Activated CD8-positive, alpha-beta T cell treated with anti-CD3 and anti-CD28 coated beads for 36 hours (primary cell): ENCODE data around the gene CAMK4. TPM values are rescaled to one million over a fixed set of nuclear protein-coding genes. Genes with fewer than 3 reads are reported as not detected.

ENCODE experiments used
- ATAC-seq: fragments of 200-7000 bp; cut with Tn5 transposase; one replicate; pipeline ENCODE4 v1.10.0; 2021; ENCODE audit warnings: mild to moderate bottlenecking, moderate library complexity
- CTCF ChIA-PET: fragments of 350-600 bp; sonication (Branson Sonifier 250); formaldehyde crosslinking; loops from one replicate; lab custom pipeline; 2021; ENCODE audit warnings: antibody characterized with exemption; lab: Charles Lee
- POLR2A ChIA-PET: fragments of 350-600 bp; sonication (Branson Sonifier 250); formaldehyde crosslinking; loops from one replicate; lab custom pipeline; 2021; ENCODE audit warnings: antibody characterized with exemption; lab: Charles Lee
- DNase-seq: peaks from one replicate; pipeline ENCODE4 v3.0.0-alpha.2; 2020
- H3K27ac Mint-ChIP-seq: one replicate; pipeline ENCODE4 v1.8.0; 2021; ENCODE audit warnings: mild to moderate bottlenecking, mixed read lengths
- H3K27me3 Mint-ChIP-seq: one replicate; pipeline ENCODE4 v1.8.0; 2021; ENCODE audit warnings: mixed read lengths
- H3K36me3 Mint-ChIP-seq: one replicate; pipeline ENCODE4 v1.8.0; 2021; ENCODE audit warnings: low read depth, mixed read lengths
- H3K4me1 Mint-ChIP-seq: one replicate; pipeline ENCODE4 v1.8.0; 2021; ENCODE audit warnings: low read depth, mixed read lengths
- H3K4me3 Mint-ChIP-seq: one replicate; pipeline ENCODE4 v1.8.0; 2021; ENCODE audit warnings: mild to moderate bottlenecking, moderate library complexity, mixed read lengths
- H3K9me3 Mint-ChIP-seq: one replicate; pipeline ENCODE4 v1.8.0; 2021; ENCODE audit warnings: mixed read lengths
- intact Hi-C: fragments of 100-400 bp; cut with micrococcal nuclease; formaldehyde crosslinking; loops from one replicate; pipeline ENCODE4 v1.10.0; 2022
- total RNA-seq, 2 experiments: library from RNA; stranded (reverse); gene quantifications; one replicate each; pipeline ENCODE4 v1.2.3, GENCODE V29; 2021
- TF ChIP-seq, protein P1 (sequence below): fragments of 200-600 bp; IDR thresholded peaks from one replicate; pipeline ENCODE4 v1.8.0; 2022; ENCODE audit warnings: antibody characterized with exemption, mild to moderate bottlenecking

Gene CAMK4
- total RNA-seq, 2 experiments from 2014 or later = 79.7 to 80.7 TPM

DNA sequence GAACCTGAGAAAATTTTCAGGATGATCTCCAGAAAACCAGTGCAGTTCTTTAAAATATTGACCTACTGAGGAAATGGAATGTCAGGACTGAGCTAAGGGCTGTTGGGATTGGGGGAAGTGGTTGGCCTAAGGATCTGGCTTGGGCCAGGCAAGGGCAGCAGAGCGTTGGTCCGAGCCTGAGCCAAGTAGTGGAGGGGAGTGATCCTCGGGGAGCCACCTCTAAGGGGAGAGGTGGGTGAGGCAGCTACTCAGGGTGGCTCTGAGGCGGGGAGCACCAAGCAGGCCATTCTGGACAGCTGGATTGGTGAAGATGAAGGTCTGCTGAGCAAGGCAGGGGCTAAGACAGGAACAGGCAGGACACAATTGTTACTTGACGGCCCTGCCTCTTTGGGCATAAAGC lies 11.5 kb downstream of the CAMK4 start:
- TF ChIP-seq, protein P1, sequence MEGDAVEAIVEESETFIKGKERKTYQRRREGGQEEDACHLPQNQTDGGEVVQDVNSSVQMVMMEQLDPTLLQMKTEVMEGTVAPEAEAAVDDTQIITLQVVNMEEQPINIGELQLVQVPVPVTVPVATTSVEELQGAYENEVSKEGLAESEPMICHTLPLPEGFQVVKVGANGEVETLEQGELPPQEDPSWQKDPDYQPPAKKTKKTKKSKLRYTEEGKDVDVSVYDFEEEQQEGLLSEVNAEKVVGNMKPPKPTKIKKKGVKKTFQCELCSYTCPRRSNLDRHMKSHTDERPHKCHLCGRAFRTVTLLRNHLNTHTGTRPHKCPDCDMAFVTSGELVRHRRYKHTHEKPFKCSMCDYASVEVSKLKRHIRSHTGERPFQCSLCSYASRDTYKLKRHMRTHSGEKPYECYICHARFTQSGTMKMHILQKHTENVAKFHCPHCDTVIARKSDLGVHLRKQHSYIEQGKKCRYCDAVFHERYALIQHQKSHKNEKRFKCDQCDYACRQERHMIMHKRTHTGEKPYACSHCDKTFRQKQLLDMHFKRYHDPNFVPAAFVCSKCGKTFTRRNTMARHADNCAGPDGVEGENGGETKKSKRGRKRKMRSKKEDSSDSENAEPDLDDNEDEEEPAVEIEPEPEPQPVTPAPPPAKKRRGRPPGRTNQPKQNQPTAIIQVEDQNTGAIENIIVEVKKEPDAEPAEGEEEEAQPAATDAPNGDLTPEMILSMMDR = no peak
- Mint-ChIP-seq H3K4me3 (peak overlapping the region; percentile 66), H3K36me3 (peaks cover 19% of the 10 kb centered on the region), H3K27ac (peak overlapping the region; percentile 87), H3K4me1 (peaks cover 92% of the 10 kb centered on the region), H3K27me3 (no peaks in the 10 kb centered on the region), H3K9me3 (no peaks in the 10 kb centered on the region)
- ATAC-seq (no peak), DNase-seq (no peak)
- POLR2A ChIA-PET = interaction anchor here (4.6 to 9.4 kb wide), 2 partner anchors 10 to 17 kb away, joined by 46 to 91 read pairs; partner anchors contain the start of gene CAMK4
- CTCF ChIA-PET = interaction anchor here (0.9 to 7.4 kb wide), 7 partner anchors 9 to 296 kb away, joined by 3 to 49 read pairs (median 14); partner anchors contain the start of gene CAMK4
- intact Hi-C loops = no loop called here

DNA sequence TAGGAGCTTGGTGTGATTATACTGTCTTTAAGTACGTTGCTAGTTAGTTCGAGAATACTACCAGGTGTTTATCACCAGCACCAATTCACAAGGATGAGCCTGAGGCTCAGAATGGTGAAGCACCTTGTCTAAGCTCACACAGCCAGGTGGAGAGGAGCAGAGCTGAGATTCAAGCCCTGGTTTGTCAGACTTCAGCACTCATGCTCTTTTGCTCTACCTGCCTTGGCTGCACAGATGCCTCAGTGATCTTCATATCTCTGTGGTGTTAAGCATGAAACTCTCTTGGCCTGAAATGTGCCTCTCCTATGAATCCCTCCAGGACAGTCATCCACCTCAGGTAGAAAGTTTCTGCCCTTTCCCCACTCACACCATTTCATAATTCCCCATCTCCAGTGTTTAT lies 12.2 kb downstream of the CAMK4 start:
- ChIA-PET CTCF (interaction anchor here (0.9 to 7.4 kb wide), 9 partner anchors 9 to 295 kb away, joined by 3 to 49 read pairs (median 13); partner anchors contain the start of gene CAMK4), POLR2A (interaction anchor here (2.0 to 9.4 kb wide), 3 partner anchors 10 to 16 kb away, joined by 15 to 91 read pairs (median 46); partner anchors contain the start of gene CAMK4)
- DNase-seq = no peak
- Mint-ChIP-seq H3K36me3 (peaks cover 16% of the 10 kb centered on the region), H3K27me3 (no peaks in the 10 kb centered on the region), H3K9me3 (no peaks in the 10 kb centered on the region), H3K27ac (peak overlapping the region; percentile 87), H3K4me1 (peaks cover 91% of the 10 kb centered on the region), H3K4me3 (peak overlapping the region; percentile 66)
- TF ChIP-seq, protein P1 = no peak
- ATAC-seq = no peak
- intact Hi-C loops = no loop called here

GRCh38 chr5:111236995-111237394 lies 12.8 kb downstream of the CAMK4 start:
- Mint-ChIP-seq H3K27me3 (no peaks in the 10 kb centered on the region), H3K4me3 (peak overlapping the region; percentile 66), H3K4me1 (peaks cover 92% of the 10 kb centered on the region), H3K36me3 (peaks cover 20% of the 10 kb centered on the region), H3K9me3 (no peaks in the 10 kb centered on the region), H3K27ac (peak overlapping the region; percentile 87)
- intact Hi-C loops = no loop called here
- ChIA-PET CTCF (interaction anchor here (1.3 to 7.4 kb wide), 7 partner anchors 9 to 80 kb away, joined by 3 to 49 read pairs (median 14); partner anchors contain the start of gene CAMK4), POLR2A (interaction anchor here (1.1 to 9.4 kb wide), 5 partner anchors 9 to 276 kb away, joined by 3 to 91 read pairs (median 15); partner anchors contain the start of gene CAMK4)
- TF ChIP-seq, protein P1 = no peak
- DNase-seq = peak; percentile 17
- ATAC-seq = peak; percentile 54

DNA sequence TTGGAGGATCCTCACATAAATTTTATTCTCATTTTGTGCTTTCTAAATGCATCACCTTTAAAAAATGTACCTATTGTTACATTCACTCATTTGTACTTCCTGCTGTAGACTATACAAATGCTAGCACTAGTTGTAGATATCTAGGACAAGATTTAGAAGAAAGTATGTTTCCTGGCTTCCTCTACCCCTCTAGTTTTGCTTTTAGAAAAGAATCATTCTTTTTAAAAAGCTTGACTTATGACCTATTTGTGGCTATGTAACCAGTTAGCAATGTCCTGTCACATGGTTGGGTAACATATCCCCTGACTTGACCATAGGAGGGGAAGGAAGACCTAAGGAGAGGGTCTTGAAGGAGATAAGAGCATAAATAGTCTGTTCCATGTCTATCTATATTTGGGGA lies 13.3 kb downstream of the CAMK4 start:
- peak overlapping the region; percentile 87 for H3K27ac Mint-ChIP-seq

More for the DNA sequence above, 13.3 kb downstream of the CAMK4 start:
- peaks cover 21% of the 10 kb centered on the region for H3K36me3 Mint-ChIP-seq
- H3K4me3 Mint-ChIP-seq = peak overlapping the region; percentile 66
- TF ChIP-seq, protein P1 = no peak
- H3K4me1 Mint-ChIP-seq = peaks cover 92% of the 10 kb centered on the region
- no peaks in the 10 kb centered on the region for H3K9me3 Mint-ChIP-seq
- H3K27me3 Mint-ChIP-seq = no peaks in the 10 kb centered on the region
- intact Hi-C loops = no loop called here
- ATAC-seq (peak; percentile 10), DNase-seq (no peak)
- ChIA-PET CTCF (interaction anchor here (0.8 to 7.4 kb wide), 9 partner anchors 8 to 80 kb away, joined by 3 to 49 read pairs (median 13); partner anchors contain the start of gene CAMK4), POLR2A (interaction anchor here (1.1 to 9.4 kb wide), 5 partner anchors 9 to 276 kb away, joined by 3 to 91 read pairs (median 15); partner anchors contain the start of gene CAMK4)
